Loucy (cell line): Measurements from ENCODE around the gene LUZP2.

ENCODE experiments used
- H2AFZ ChIP-seq: fragments of 200-600 bp; sonication (generic); 2 replicates; pipeline ENCODE4 v1.6.0; 2016; ENCODE audit warnings: antibody characterized with exemption, mild to moderate bottlenecking, low read length, moderate library complexity
- H3F3A ChIP-seq: fragments of 200-600 bp; 2 replicates; pipeline ENCODE4 v1.6.0; 2016; ENCODE audit warnings: antibody characterized with exemption, low read depth, mild to moderate bottlenecking
- H3K27me3 ChIP-seq: fragments of 200-600 bp; sonication (generic); 2 replicates; pipeline ENCODE4 v1.6.1; 2014; ENCODE audit warnings: low read length, mild to moderate bottlenecking; ENCODE audit not compliant: insufficient read depth, poor library complexity, severe bottlenecking
- H3K36me3 ChIP-seq: fragments of 200-600 bp; sonication (generic); 2 replicates; pipeline ENCODE4 v1.6.1; 2016; ENCODE audit warnings: low read length; ENCODE audit not compliant: insufficient read depth
- H3K4me1 ChIP-seq: fragments of 200-600 bp; sonication (generic); 2 replicates; pipeline ENCODE4 v1.5.1; 2014; ENCODE audit warnings: low read length, mild to moderate bottlenecking; ENCODE audit not compliant: insufficient read depth, poor library complexity, severe bottlenecking
- H3K4me2 ChIP-seq: fragments of 200-600 bp; sonication (generic); 2 replicates; pipeline ENCODE4 v1.6.0; 2014; ENCODE audit warnings: antibody characterized with exemption, low read length, low read depth, mild to moderate bottlenecking; ENCODE audit not compliant: poor library complexity, severe bottlenecking
- H3K4me3 ChIP-seq: fragments of 200-600 bp; sonication (generic); 2 replicates; pipeline ENCODE4 v1.5.1; 2014; ENCODE audit warnings: low read length, mild to moderate bottlenecking, mixed read lengths; ENCODE audit not compliant: poor library complexity, severe bottlenecking
- H3K79me2 ChIP-seq: fragments of 200-600 bp; sonication (generic); 2 replicates; pipeline ENCODE4 v1.6.1; 2014; ENCODE audit warnings: low read length; ENCODE audit not compliant: insufficient read depth
- H3K9ac ChIP-seq: fragments of 200-600 bp; sonication (generic); 2 replicates; pipeline ENCODE4 v1.6.0; 2014; ENCODE audit warnings: mild to moderate bottlenecking, low read depth, low read length, moderate library complexity; ENCODE audit not compliant: poor library complexity, severe bottlenecking
- H3K9me2 ChIP-seq: fragments of 200-600 bp; sonication (generic); replicated peaks from 2 replicates; pipeline ENCODE4 v1.6.1; 2016; ENCODE audit warnings: low read depth, low read length, mixed read lengths
- H3K9me3 ChIP-seq: fragments of 200-600 bp; sonication (generic); 2 replicates; pipeline ENCODE4 v1.6.1; 2014; ENCODE audit warnings: mild to moderate bottlenecking, antibody characterized with exemption, low read length, low read depth; ENCODE audit not compliant: insufficient read depth
- H4K20me1 ChIP-seq: fragments of 200-600 bp; sonication (generic); 2 replicates; pipeline ENCODE4 v1.6.0; 2014; ENCODE audit warnings: antibody characterized with exemption, low read length, mild to moderate bottlenecking; ENCODE audit not compliant: insufficient read depth, poor library complexity, severe bottlenecking
- CTCF ChIP-seq: fragments of 200-600 bp; sonication (generic); conservative IDR thresholded peaks from 2 replicates; pipeline ENCODE4 v1.5.1; 2014; ENCODE audit warnings: mild to moderate bottlenecking, antibody characterized with exemption, low read length
- EZH2phosphoT487 ChIP-seq: fragments of 200-600 bp; IDR thresholded peaks from 2 replicates; pipeline ENCODE4 v1.6.1; 2018; ENCODE audit warnings: antibody characterized with exemption, mild to moderate bottlenecking, moderate library complexity, borderline replicate concordance

LUZP2 gene

GRCh38 chr11:24470431-24470830 lies 26.4 kb upstream of the LUZP2 start:
- Histone ChIP-seq H3K9me2 (no peaks in the 10 kb centered on the region), H3F3A (no peaks in the 10 kb centered on the region), H4K20me1 (no peaks in the 10 kb centered on the region), H3K9me3 (no peaks in the 10 kb centered on the region), H3K36me3 (no peaks in the 10 kb centered on the region), H3K4me3 (no peak overlapping the region), H3K9ac (no peak overlapping the region), H3K27me3 (no peaks in the 10 kb centered on the region), H3K4me1 (no peaks in the 10 kb centered on the region), H2AFZ (no peak overlapping the region), H3K79me2 (no peaks in the 10 kb centered on the region), H3K4me2 (no peak overlapping the region)
- TF ChIP-seq CTCF: no peak
- TF ChIP-seq EZH2phosphoT487: no peak

GRCh38 chr11:24471084-24471483 lies 25.8 kb upstream of the LUZP2 start:
- Histone ChIP-seq H3K79me2 (no peaks in the 10 kb centered on the region), H3K36me3 (no peaks in the 10 kb centered on the region), H4K20me1 (no peaks in the 10 kb centered on the region), H3K9me3 (no peaks in the 10 kb centered on the region), H3K4me3 (no peak overlapping the region), H2AFZ (no peak overlapping the region), H3K27me3 (no peaks in the 10 kb centered on the region), H3K9ac (no peak overlapping the region), H3K4me1 (no peaks in the 10 kb centered on the region), H3F3A (no peaks in the 10 kb centered on the region), H3K9me2 (no peaks in the 10 kb centered on the region), H3K4me2 (no peak overlapping the region)
- no peak for TF ChIP-seq EZH2phosphoT487

- no peaks in the 10 kb centered on the region for H3K4me1 ChIP-seq
- H3K36me3 ChIP-seq: no peaks in the 10 kb centered on the region
- H3K4me3 ChIP-seq: no peak overlapping the region
- no peaks in the 10 kb centered on the region for H4K20me1 ChIP-seq
- no peaks in the 10 kb centered on the region for H3F3A ChIP-seq
- no peaks in the 10 kb centered on the region for H3K27me3 ChIP-seq
- no peak for TF ChIP-seq EZH2phosphoT487
- TF ChIP-seq CTCF: no peak
- H3K79me2 ChIP-seq: no peaks in the 10 kb centered on the region
- no peak overlapping the region for H2AFZ ChIP-seq
- H3K9ac ChIP-seq: no peak overlapping the region
- no peaks in the 10 kb centered on the region for H3K9me2 ChIP-seq
- no peaks in the 10 kb centered on the region for H3K9me3 ChIP-seq
- no peak overlapping the region for H3K4me2 ChIP-seq
Measured at GRCh38 chr11:24478718-24479117, 18.1 kb upstream of the LUZP2 start.

GRCh38 chr11:24489477-24489876 lies 7.4 kb upstream of the LUZP2 start:
- H3K36me3 ChIP-seq: no peaks in the 10 kb centered on the region
- H3K4me1 ChIP-seq: no peaks in the 10 kb centered on the region
- TF ChIP-seq CTCF (no peak), EZH2phosphoT487 (no peak)
- no peak overlapping the region for H3K9ac ChIP-seq
- H3K79me2 ChIP-seq: no peaks in the 10 kb centered on the region
- no peaks in the 10 kb centered on the region for H3K9me2 ChIP-seq
- H2AFZ ChIP-seq: no peak overlapping the region
- H3K9me3 ChIP-seq: no peaks in the 10 kb centered on the region
- no peaks in the 10 kb centered on the region for H3F3A ChIP-seq
- no peak overlapping the region for H3K4me3 ChIP-seq
- no peaks in the 10 kb centered on the region for H4K20me1 ChIP-seq
- H3K27me3 ChIP-seq: no peaks in the 10 kb centered on the region
- no peak overlapping the region for H3K4me2 ChIP-seq
